HCT116 (cell line): Measurements from ENCODE around the gene USP10. TPM values are rescaled to one million over a fixed set of nuclear protein-coding genes. Genes with fewer than 3 reads are reported as not detected.

Experiments used
- ATAC-seq: fragments of 200-7000 bp; cut with Tn5 transposase; 2 replicates; pipeline ENCODE4 v1.9.1; 2020; ENCODE audit warnings: mild to moderate bottlenecking, moderate library complexity
- BruUV-seq: library from RNA; stranded (reverse); fragments of 400-500 nt; replicated peaks from 2 replicates; lab custom pipeline; 2021; lab: Mats Ljungman, UMichigan
- CTCF ChIA-PET: fragments of 300-600 bp; sonication (Branson Sonifier 250); formaldehyde crosslinking; loops from one replicate; lab custom pipeline; 2021; ENCODE audit warnings: antibody characterized with exemption; lab: Charles Lee
- POLR2A ChIA-PET: fragments of 300-600, 350-600 bp; sonication (Branson Sonifier 250); formaldehyde crosslinking; loops from one replicate; lab custom pipeline; 2021; ENCODE audit warnings: antibody characterized with exemption; lab: Charles Lee
- RAD21 ChIA-PET, 2 experiments: fragments of 300-600 bp; sonication (Branson Sonifier 250); formaldehyde crosslinking; loops; one replicate each; lab custom pipeline; 2023; ENCODE audit warnings: low total read pairs in 2 of 2; ENCODE audit not compliant: uncharacterized antibody in 2 of 2, unreplicated experiment in 2 of 2, low non-redundant PET in 1 of 2; lab: Charles Lee
- DNase-seq: peaks from one replicate; pipeline ENCODE4 v3.0.0-alpha.2; 2010; ENCODE audit warnings: low read depth, low spot score
- H2AFZ ChIP-seq: fragments of 200-600 bp; shearing (Covaris generic), sonication (generic); 2 replicates; pipeline ENCODE4 v1.6.1; 2017; ENCODE audit warnings: low read depth, mixed run types, mixed read lengths, antibody characterized with exemption, low read length; ENCODE audit not compliant: poor library complexity, severe bottlenecking
- H3K27ac ChIP-seq: 2 replicates; pipeline ENCODE4 v1.5.1; 2012; ENCODE audit warnings: low read depth, low read length
- H3K27me3 ChIP-seq: fragments of 200-600 bp; sonication (generic); 2 replicates; pipeline ENCODE4 v1.6.1; 2016; ENCODE audit warnings: mixed run types, low read length, mixed read lengths; ENCODE audit not compliant: insufficient read depth
- H3K36me3 ChIP-seq, 2 experiments: fragments of 200-500 bp in 1 of 2; fragments of 200-600 bp in 1 of 2; sonication (Bioruptor generic) in 1 of 2; sonication (generic) in 1 of 2; 2 replicates each; pipeline versions ENCODE4 v1.5.1 to v1.6.1; 2014 to 2016; ENCODE audit warnings: low read length in 2 of 2, inconsistent platforms in 1 of 2, mixed read lengths in 1 of 2, mixed run types in 1 of 2; ENCODE audit not compliant: insufficient read depth in 2 of 2, control insufficient read depth in 1 of 2
- H3K4me1 ChIP-seq, 2 experiments: fragments of 200-600 bp in 1 of 2; sonication (generic) in 1 of 2; 2 replicates each; pipeline versions ENCODE4 v1.5.1 to v1.6.1; 2012 to 2017; ENCODE audit warnings: low read length in 2 of 2, inconsistent platforms in 1 of 2, mild to moderate bottlenecking in 1 of 2, mixed read lengths in 1 of 2, mixed run types in 1 of 2, moderate library complexity in 1 of 2; ENCODE audit not compliant: insufficient read depth in 2 of 2, control insufficient read depth in 1 of 2
- H3K4me2 ChIP-seq: fragments of 200-600 bp; sonication (generic); 2 replicates; pipeline ENCODE4 v1.6.1; 2017; ENCODE audit warnings: mixed run types, low read length, mixed read lengths
- H3K4me3 ChIP-seq, 2 experiments: fragments of 200-600 bp in 1 of 2; sonication (generic) in 1 of 2; replicated peaks in 1 of 2; 2 replicates each; pipeline ENCODE4 v1.5.1; 2011 to 2016; ENCODE audit warnings: low read length in 2 of 2, control low read depth in 1 of 2, low read depth in 1 of 2, mild to moderate bottlenecking in 1 of 2, mixed read lengths in 1 of 2, mixed run types in 1 of 2
- H3K79me2 ChIP-seq: fragments of 200-600 bp; sonication (generic); 2 replicates; pipeline ENCODE4 v1.6.1; 2017; ENCODE audit warnings: mild to moderate bottlenecking, mixed run types, low read length, moderate library complexity, mixed read lengths; ENCODE audit not compliant: insufficient read depth
- H3K9ac ChIP-seq: fragments of 200-600 bp; sonication (generic); 2 replicates; pipeline ENCODE4 v1.6.1; 2016; ENCODE audit warnings: low read length, mixed read lengths
- H3K9me2 ChIP-seq: fragments of 200-600 bp; sonication (generic), shearing (Covaris generic); 2 replicates; pipeline ENCODE4 v1.6.1; 2017; ENCODE audit warnings: mixed run types, mild to moderate bottlenecking, moderate library complexity; ENCODE audit not compliant: insufficient read depth
- H3K9me3 ChIP-seq, 2 experiments: fragments of 200-500 bp in 1 of 2; fragments of 200-600 bp in 1 of 2; sonication (Bioruptor generic) in 1 of 2; sonication (generic) in 1 of 2; 2 replicates each; pipeline ENCODE4 v1.6.1; 2014 to 2017; ENCODE audit warnings: low read length in 2 of 2, mixed read lengths in 2 of 2, inconsistent platforms in 1 of 2, low read depth in 1 of 2, mild to moderate bottlenecking in 1 of 2, mixed run types in 1 of 2, moderate library complexity in 1 of 2; ENCODE audit not compliant: control insufficient read depth in 1 of 2, insufficient read depth in 1 of 2
- H4K20me1 ChIP-seq: fragments of 200-600 bp; sonication (generic), shearing (Covaris generic); 2 replicates; pipeline ENCODE4 v1.6.1; 2017; ENCODE audit warnings: mixed run types, mild to moderate bottlenecking, moderate library complexity; ENCODE audit not compliant: insufficient read depth
- CEBPB ChIP-seq: IDR thresholded peaks from 2 replicates; pipeline ENCODE4 v1.6.1; 2012; ENCODE audit warnings: low read depth
- EGR1 ChIP-seq: IDR thresholded peaks from 2 replicates; pipeline ENCODE4 v1.6.1; 2012; ENCODE audit warnings: low read depth
- ELF1 ChIP-seq: IDR thresholded peaks from 2 replicates; pipeline ENCODE4 v1.6.1; 2012; ENCODE audit warnings: low read depth, borderline replicate concordance
- EZH2phosphoT487 ChIP-seq: fragments of 200-600 bp; IDR thresholded peaks from 2 replicates; pipeline ENCODE4 v1.6.1; 2018; ENCODE audit warnings: antibody characterized with exemption, borderline replicate concordance
- FOSL1 ChIP-seq: IDR thresholded peaks from 2 replicates; pipeline ENCODE4 v1.6.1; 2012; ENCODE audit warnings: low read depth
- JUND ChIP-seq: IDR thresholded peaks from 2 replicates; pipeline ENCODE4 v1.6.1; 2012
- POLR2A ChIP-seq: IDR thresholded peaks from 2 replicates; pipeline ENCODE4 v1.7.0; 2011; ENCODE audit warnings: borderline replicate concordance; ENCODE audit not compliant: insufficient read depth, insufficient read length; ENCODE audit errors: extremely low read depth
- POLR2AphosphoS5 ChIP-seq: IDR thresholded peaks from 2 replicates; pipeline ENCODE4 v1.6.1; 2011; ENCODE audit warnings: mild to moderate bottlenecking, low read depth, low read length, moderate library complexity
- RAD21 ChIP-seq: IDR thresholded peaks from 2 replicates; pipeline ENCODE4 v1.6.1; 2012; ENCODE audit warnings: low read depth, mild to moderate bottlenecking
- SP1 ChIP-seq: IDR thresholded peaks from 2 replicates; pipeline ENCODE4 v1.6.1; 2012; ENCODE audit warnings: low read depth
- ZFX ChIP-seq: fragments of 450-650 bp; IDR thresholded peaks from 2 replicates; pipeline ENCODE4 v1.6.1; 2017
- ZNF274 ChIP-seq: fragments of 200-500 bp; sonication (Bioruptor generic); IDR thresholded peaks from 2 replicates; pipeline ENCODE4 v1.6.1; 2014; ENCODE audit warnings: mild to moderate bottlenecking, low read depth, low read length, inconsistent platforms
- intact Hi-C: fragments of 100-400 bp; cut with micrococcal nuclease; formaldehyde crosslinking; loops from 2 replicates; pipeline ENCODE4 v1.10.0; 2022
- total RNA-seq: library from RNA; stranded (reverse); gene quantifications from one replicate; pipeline ENCODE4 v1.2.1, GENCODE V29; 2021; ENCODE audit not compliant: unreplicated experiment
- TF ChIP-seq, protein P1 (sequence below): IDR thresholded peaks from 2 replicates; pipeline ENCODE4 v1.6.1; 2011; ENCODE audit warnings: mild to moderate bottlenecking, low read length, moderate library complexity; ENCODE audit not compliant: insufficient replicate concordance; ENCODE audit errors: extremely low read depth
- TF ChIP-seq, protein P2 (sequence below), 3 experiments: fragments of 200-600 bp in 1 of 3; sonication (generic) in 1 of 3; IDR thresholded peaks in 2 of 3; conservative IDR thresholded peaks in 1 of 3; 2 replicates each; pipeline ENCODE4 v1.5.1; 2012 to 2017; ENCODE audit warnings: low read depth in 2 of 3, low read length in 2 of 3, antibody characterized with exemption in 1 of 3, borderline replicate concordance in 1 of 3, control low read depth in 1 of 3, mild to moderate bottlenecking in 1 of 3, mixed read lengths in 1 of 3, mixed run types in 1 of 3, moderate library complexity in 1 of 3; ENCODE audit not compliant: insufficient read depth in 1 of 3
- TF ChIP-seq, protein P3 (sequence below): IDR thresholded peaks from 2 replicates; pipeline ENCODE4 v1.6.1; 2012
- TF ChIP-seq, protein P4 (sequence below): IDR thresholded peaks from 2 replicates; pipeline ENCODE4 v1.6.1; 2012; ENCODE audit warnings: low read depth

Gene USP10
- total RNA-seq, 1 experiment from 2014 or later = 175 TPM

DNA sequence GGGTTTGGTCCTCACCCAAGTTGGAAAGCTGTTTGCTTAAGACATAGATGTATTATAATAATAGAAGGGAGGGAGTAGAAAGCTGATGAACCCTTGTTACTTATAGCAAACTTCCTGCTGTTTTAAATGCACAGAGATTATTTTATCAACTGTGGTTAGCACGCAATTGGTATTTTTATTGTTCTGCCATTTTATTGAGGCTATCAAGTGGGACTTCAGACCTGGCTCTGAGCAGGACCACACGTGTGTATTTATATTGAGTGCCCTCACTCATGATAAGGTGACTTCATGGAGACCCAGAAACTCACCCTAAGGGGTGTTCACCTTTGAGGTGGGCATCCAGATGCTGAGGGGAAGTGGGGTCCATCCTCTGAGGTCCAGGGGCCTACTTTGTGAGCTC lies 34.4 kb upstream of the USP10 start:
- Histone ChIP-seq H3K4me3 (no peak overlapping the region), H3K9me2 (no peaks in the 10 kb centered on the region), H3K27me3 (no peaks in the 10 kb centered on the region), H2AFZ (no peak overlapping the region), H3K79me2 (no peaks in the 10 kb centered on the region), H3K27ac (no peak overlapping the region), H4K20me1 (no peaks in the 10 kb centered on the region), H3K9ac (no peak overlapping the region), H3K9me3 (no peaks in the 10 kb centered on the region), H3K4me1 (no peaks in the 10 kb centered on the region)
- no peak for DNase-seq
- intact Hi-C loops = no loop called here
- ChIA-PET POLR2A (no interaction called here), RAD21 (no interaction called here)
- BruUV-seq = no TSS peak
- TF ChIP-seq, protein P1, sequence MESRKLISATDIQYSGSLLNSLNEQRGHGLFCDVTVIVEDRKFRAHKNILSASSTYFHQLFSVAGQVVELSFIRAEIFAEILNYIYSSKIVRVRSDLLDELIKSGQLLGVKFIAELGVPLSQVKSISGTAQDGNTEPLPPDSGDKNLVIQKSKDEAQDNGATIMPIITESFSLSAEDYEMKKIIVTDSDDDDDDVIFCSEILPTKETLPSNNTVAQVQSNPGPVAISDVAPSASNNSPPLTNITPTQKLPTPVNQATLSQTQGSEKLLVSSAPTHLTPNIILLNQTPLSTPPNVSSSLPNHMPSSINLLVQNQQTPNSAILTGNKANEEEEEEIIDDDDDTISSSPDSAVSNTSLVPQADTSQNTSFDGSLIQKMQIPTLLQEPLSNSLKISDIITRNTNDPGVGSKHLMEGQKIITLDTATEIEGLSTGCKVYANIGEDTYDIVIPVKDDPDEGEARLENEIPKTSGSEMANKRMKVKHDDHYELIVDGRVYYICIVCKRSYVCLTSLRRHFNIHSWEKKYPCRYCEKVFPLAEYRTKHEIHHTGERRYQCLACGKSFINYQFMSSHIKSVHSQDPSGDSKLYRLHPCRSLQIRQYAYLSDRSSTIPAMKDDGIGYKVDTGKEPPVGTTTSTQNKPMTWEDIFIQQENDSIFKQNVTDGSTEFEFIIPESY = no peak
- TF ChIP-seq EZH2phosphoT487 = no peak
- no peak for TF ChIP-seq POLR2AphosphoS5
- no peak for TF ChIP-seq SP1
- TF ChIP-seq FOSL1 = no peak
- TF ChIP-seq, protein P2, sequence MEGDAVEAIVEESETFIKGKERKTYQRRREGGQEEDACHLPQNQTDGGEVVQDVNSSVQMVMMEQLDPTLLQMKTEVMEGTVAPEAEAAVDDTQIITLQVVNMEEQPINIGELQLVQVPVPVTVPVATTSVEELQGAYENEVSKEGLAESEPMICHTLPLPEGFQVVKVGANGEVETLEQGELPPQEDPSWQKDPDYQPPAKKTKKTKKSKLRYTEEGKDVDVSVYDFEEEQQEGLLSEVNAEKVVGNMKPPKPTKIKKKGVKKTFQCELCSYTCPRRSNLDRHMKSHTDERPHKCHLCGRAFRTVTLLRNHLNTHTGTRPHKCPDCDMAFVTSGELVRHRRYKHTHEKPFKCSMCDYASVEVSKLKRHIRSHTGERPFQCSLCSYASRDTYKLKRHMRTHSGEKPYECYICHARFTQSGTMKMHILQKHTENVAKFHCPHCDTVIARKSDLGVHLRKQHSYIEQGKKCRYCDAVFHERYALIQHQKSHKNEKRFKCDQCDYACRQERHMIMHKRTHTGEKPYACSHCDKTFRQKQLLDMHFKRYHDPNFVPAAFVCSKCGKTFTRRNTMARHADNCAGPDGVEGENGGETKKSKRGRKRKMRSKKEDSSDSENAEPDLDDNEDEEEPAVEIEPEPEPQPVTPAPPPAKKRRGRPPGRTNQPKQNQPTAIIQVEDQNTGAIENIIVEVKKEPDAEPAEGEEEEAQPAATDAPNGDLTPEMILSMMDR (IDR thresholded peaks at IDR 0.05 in 2 of 3, conservative IDR thresholded peaks at IDR 0.05 in 1 of 3; ENCODE audit: borderline replicate concordance in 1 of 3, insufficient read depth in 1 of 3, low read depth in 2 of 3, low read length in 2 of 3) = no peak
- no peak for TF ChIP-seq ELF1
- TF ChIP-seq, protein P3, sequence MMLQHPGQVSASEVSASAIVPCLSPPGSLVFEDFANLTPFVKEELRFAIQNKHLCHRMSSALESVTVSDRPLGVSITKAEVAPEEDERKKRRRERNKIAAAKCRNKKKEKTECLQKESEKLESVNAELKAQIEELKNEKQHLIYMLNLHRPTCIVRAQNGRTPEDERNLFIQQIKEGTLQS = no peak
- TF ChIP-seq EGR1 = no peak
- TF ChIP-seq ZNF274 = no peak
- no peak for TF ChIP-seq ZFX
- TF ChIP-seq, protein P4, sequence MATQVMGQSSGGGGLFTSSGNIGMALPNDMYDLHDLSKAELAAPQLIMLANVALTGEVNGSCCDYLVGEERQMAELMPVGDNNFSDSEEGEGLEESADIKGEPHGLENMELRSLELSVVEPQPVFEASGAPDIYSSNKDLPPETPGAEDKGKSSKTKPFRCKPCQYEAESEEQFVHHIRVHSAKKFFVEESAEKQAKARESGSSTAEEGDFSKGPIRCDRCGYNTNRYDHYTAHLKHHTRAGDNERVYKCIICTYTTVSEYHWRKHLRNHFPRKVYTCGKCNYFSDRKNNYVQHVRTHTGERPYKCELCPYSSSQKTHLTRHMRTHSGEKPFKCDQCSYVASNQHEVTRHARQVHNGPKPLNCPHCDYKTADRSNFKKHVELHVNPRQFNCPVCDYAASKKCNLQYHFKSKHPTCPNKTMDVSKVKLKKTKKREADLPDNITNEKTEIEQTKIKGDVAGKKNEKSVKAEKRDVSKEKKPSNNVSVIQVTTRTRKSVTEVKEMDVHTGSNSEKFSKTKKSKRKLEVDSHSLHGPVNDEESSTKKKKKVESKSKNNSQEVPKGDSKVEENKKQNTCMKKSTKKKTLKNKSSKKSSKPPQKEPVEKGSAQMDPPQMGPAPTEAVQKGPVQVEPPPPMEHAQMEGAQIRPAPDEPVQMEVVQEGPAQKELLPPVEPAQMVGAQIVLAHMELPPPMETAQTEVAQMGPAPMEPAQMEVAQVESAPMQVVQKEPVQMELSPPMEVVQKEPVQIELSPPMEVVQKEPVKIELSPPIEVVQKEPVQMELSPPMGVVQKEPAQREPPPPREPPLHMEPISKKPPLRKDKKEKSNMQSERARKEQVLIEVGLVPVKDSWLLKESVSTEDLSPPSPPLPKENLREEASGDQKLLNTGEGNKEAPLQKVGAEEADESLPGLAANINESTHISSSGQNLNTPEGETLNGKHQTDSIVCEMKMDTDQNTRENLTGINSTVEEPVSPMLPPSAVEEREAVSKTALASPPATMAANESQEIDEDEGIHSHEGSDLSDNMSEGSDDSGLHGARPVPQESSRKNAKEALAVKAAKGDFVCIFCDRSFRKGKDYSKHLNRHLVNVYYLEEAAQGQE = no peak
- TF ChIP-seq CEBPB = no peak
- no peak for TF ChIP-seq RAD21
- no peak for TF ChIP-seq POLR2A
- no peak for TF ChIP-seq JUND
- TF ChIP-seq, all 23 proteins: peak for 0
- no peak for ATAC-seq
- CTCF ChIA-PET = no interaction called here
- Histone ChIP-seq H3K36me3 (peaks cover 12 to 24% of the 10 kb centered on the region in 2 experiments), H3K4me2 (no peak overlapping the region)
